Tibial artery (tissue), 4 donors: ENCODE data around the gene HSF5.
A peak's percentile ranks its signal among the peaks of the same experiment; 100 is the strongest.

Experiments
- DNase-seq, 2 donors: peaks; one replicate each; pipeline ENCODE4 v3.0.0-alpha.2; 2019
- H3K27ac ChIP-seq, 2 donors: fragments of 200-600 bp; sonication (generic) in 1 of 2; 1 replicate in 1 of 2; 2 replicates in 1 of 2; pipeline ENCODE4 v1.5.1; 2018 to 2019; ENCODE audit warnings: mild to moderate bottlenecking in 1 of 2
- H3K27me3 ChIP-seq, 2 donors: fragments of 200-600 bp; sonication (generic) in 1 of 2; one replicate each; pipeline versions ENCODE4 v1.5.1 to v1.6.0; 2016 to 2019
- H3K36me3 ChIP-seq, 3 donors: fragments of 200-600 bp; sonication (generic) in 2 of 3; one replicate each; pipeline ENCODE4 v1.5.1; 2016 to 2019; ENCODE audit warnings: mild to moderate bottlenecking in 2 of 3
- H3K4me1 ChIP-seq, 4 donors: fragments of 200-600 bp; sonication (generic) in 2 of 4; 1 replicate in 3 of 4; 2 replicates in 1 of 4; pipeline ENCODE4 v1.5.1; 2016 to 2019
- H3K4me3 ChIP-seq, 2 donors: fragments of 200-600 bp; sonication (generic) in 1 of 2; 1 replicate in 1 of 2; 2 replicates in 1 of 2; pipeline ENCODE4 v1.5.1; 2018 to 2019; ENCODE audit warnings: mild to moderate bottlenecking in 2 of 2
- H3K9me3 ChIP-seq, 3 donors: fragments of 200-600 bp; sonication (generic) in 1 of 3; one replicate each; pipeline ENCODE4 v1.5.1; 2016 to 2019
- CTCF ChIP-seq, 2 experiments: fragments of 200-600 bp in 1 of 2; fragments of 450-650 bp in 1 of 2; IDR thresholded peaks; one replicate each; pipeline ENCODE4 v1.5.1; 2017 to 2019; ENCODE audit warnings: antibody characterized with exemption in 2 of 2, mild to moderate bottlenecking in 1 of 2, moderate library complexity in 1 of 2
- intact Hi-C: fragments of 100-400 bp; cut with DNase I; formaldehyde crosslinking; loops from one replicate; pipeline ENCODE4 v1.15.0; 2023; ENCODE audit warnings: low total_unique reads

HSF5 gene

GRCh38 chr17:58427807-58428206 lies 60.4 kb downstream of the HSF5 start:
- intact Hi-C loops, result no loop called here
- Histone ChIP-seq H3K9me3 (no peaks in the 10 kb centered on the region), H3K27me3 (no peaks in the 10 kb centered on the region), H3K4me3 (no peak overlapping the region), H3K4me1 (no peaks in the 10 kb centered on the region), H3K27ac (no peak overlapping the region), H3K36me3 (no peaks in the 10 kb centered on the region)
- TF ChIP-seq CTCF (IDR thresholded peaks at IDR 0.05), result no peak
- DNase-seq, result no peak

- H3K27me3 ChIP-seq, result no peaks in the 10 kb centered on the region
- no peak for TF ChIP-seq CTCF (IDR thresholded peaks at IDR 0.05)
- intact Hi-C loops, result no loop called here
Observed at GRCh38 chr17:58421711-58422110, 66.5 kb downstream of the HSF5 start.

GRCh38 chr17:58420827-58421226 lies 67.4 kb downstream of the HSF5 start:
- Histone ChIP-seq H3K4me3 (no peak overlapping the region), H3K27me3 (no peaks in the 10 kb centered on the region), H3K9me3 (no peaks in the 10 kb centered on the region), H3K4me1 (peaks cover 0 to 10% (median 0%) of the 10 kb centered on the region in 4 donors), H3K27ac (no peak overlapping the region), H3K36me3 (no peaks in the 10 kb centered on the region)
- no peak for DNase-seq
- intact Hi-C loops, result no loop called here
- TF ChIP-seq CTCF (IDR thresholded peaks at IDR 0.05), result no peak

More at GRCh38 chr17:58421711-58422110, 66.5 kb downstream of the HSF5 start:
- DNase-seq, result no peak
- Histone ChIP-seq H3K36me3 (no peaks in the 10 kb centered on the region), H3K9me3 (no peaks in the 10 kb centered on the region), H3K4me1 (peaks cover 0 to 10% (median 0%) of the 10 kb centered on the region in 4 donors), H3K27ac (no peak overlapping the region), H3K4me3 (no peak overlapping the region)

- peak within 1 kb of the TSS; percentile 24 to 37 for H3K4me3 ChIP-seq
- no peaks in the 10 kb centered on the region for H3K27me3 ChIP-seq
- intact Hi-C loops, result no loop called here
- H3K9me3 ChIP-seq, result no peaks in the 10 kb centered on the region
- DNase-seq, result peak; percentile 78 to 89
- peak; percentile 68 to 73 for TF ChIP-seq CTCF (IDR thresholded peaks at IDR 0.05)
- H3K36me3 ChIP-seq, result no peaks in the 10 kb centered on the region
- H3K4me1 ChIP-seq, result peaks cover 0 to 10% (median 0%) of the 10 kb centered on the region in 4 donors
- no peak within 1 kb of the TSS for H3K27ac ChIP-seq
Observed at GRCh38 chr17:58417300-58418092, 70.7 kb downstream of the HSF5 start, which contains the start of gene RNF43. Gene RNF43 (minus strand): TSS chr17:58417534. CDS start chr17:58415577, 1,957 bp downstream.

GRCh38 chr17:58416937-58417299 lies 71.3 kb downstream of the HSF5 start:
- H3K27ac ChIP-seq, result no peak overlapping the region
- peaks cover 0 to 10% (median 0%) of the 10 kb centered on the region in 4 donors for H3K4me1 ChIP-seq
- H3K4me3 ChIP-seq, result no peak overlapping the region
- no peak for DNase-seq
- no peaks in the 10 kb centered on the region for H3K27me3 ChIP-seq
- TF ChIP-seq CTCF (IDR thresholded peaks at IDR 0.05), result no peak
- intact Hi-C loops, result no loop called here
- no peaks in the 10 kb centered on the region for H3K9me3 ChIP-seq
- no peaks in the 10 kb centered on the region for H3K36me3 ChIP-seq
